ENCODE data around the gene SRRM1.

The SRRM1 gene

DNA sequence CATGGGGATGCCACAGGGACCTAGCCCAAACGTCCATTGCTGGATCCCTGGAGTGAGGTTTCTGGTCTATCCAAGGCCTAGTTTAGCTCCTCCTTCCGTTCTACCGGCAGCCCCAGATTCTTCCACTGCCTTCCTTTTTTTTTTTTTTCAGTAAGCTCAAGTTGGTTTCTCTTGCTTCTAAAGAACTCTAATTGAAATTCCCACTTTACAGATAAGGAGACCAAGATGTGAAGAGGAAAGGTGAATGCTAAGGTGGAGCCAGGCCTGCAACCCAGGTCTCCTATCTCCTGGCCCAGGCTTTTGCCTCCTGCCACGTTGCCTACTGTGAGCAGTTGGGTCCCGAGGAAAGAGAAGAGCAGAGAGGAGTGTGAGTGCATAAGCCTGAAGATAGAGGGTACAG lies 70.6 kb downstream of the SRRM1 start:
- Histone ChIP-seq H3K79me2 (ENCODE audit: insufficient read depth, low read length) (no peaks in the 10 kb centered on the region), H3K4me2 (ENCODE audit: low read length) (no peak overlapping the region), H3K9me2 (ENCODE audit: low read depth, low read length) (no peaks in the 10 kb centered on the region), H3K36me3 (ENCODE audit: insufficient read depth, low read length) (no peaks in the 10 kb centered on the region), H3F3A (ENCODE audit: insufficient read depth, low read length) (no peaks in the 10 kb centered on the region), H3K4me1 (ENCODE audit: insufficient read depth, low read length, severe bottlenecking) (no peaks in the 10 kb centered on the region), H3K9ac (ENCODE audit: low read length) (no peak overlapping the region), H3K9me3 (ENCODE audit: low read length) (no peaks in the 10 kb centered on the region), H3K27ac (ENCODE audit: low read depth, low read length, poor library complexity, severe bottlenecking) (no peak overlapping the region), H3K4me3 (ENCODE audit: low read depth, low read length, poor library complexity, severe bottlenecking) (no peak overlapping the region), H3K27me3 (ENCODE audit: insufficient read depth, low read length) (no peaks in the 10 kb centered on the region), H2AFZ (ENCODE audit: low read length) (no peak overlapping the region), H4K20me1 (ENCODE audit: insufficient read depth, low read length) (no peaks in the 10 kb centered on the region)
- no peak for TF ChIP-seq EZH2 (IDR thresholded peaks at IDR 0.05; ENCODE audit: borderline replicate concordance, low read length)
- TF ChIP-seq, protein P1, sequence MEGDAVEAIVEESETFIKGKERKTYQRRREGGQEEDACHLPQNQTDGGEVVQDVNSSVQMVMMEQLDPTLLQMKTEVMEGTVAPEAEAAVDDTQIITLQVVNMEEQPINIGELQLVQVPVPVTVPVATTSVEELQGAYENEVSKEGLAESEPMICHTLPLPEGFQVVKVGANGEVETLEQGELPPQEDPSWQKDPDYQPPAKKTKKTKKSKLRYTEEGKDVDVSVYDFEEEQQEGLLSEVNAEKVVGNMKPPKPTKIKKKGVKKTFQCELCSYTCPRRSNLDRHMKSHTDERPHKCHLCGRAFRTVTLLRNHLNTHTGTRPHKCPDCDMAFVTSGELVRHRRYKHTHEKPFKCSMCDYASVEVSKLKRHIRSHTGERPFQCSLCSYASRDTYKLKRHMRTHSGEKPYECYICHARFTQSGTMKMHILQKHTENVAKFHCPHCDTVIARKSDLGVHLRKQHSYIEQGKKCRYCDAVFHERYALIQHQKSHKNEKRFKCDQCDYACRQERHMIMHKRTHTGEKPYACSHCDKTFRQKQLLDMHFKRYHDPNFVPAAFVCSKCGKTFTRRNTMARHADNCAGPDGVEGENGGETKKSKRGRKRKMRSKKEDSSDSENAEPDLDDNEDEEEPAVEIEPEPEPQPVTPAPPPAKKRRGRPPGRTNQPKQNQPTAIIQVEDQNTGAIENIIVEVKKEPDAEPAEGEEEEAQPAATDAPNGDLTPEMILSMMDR (IDR thresholded peaks at IDR 0.05; ENCODE audit: low read length): no peak

DNA sequence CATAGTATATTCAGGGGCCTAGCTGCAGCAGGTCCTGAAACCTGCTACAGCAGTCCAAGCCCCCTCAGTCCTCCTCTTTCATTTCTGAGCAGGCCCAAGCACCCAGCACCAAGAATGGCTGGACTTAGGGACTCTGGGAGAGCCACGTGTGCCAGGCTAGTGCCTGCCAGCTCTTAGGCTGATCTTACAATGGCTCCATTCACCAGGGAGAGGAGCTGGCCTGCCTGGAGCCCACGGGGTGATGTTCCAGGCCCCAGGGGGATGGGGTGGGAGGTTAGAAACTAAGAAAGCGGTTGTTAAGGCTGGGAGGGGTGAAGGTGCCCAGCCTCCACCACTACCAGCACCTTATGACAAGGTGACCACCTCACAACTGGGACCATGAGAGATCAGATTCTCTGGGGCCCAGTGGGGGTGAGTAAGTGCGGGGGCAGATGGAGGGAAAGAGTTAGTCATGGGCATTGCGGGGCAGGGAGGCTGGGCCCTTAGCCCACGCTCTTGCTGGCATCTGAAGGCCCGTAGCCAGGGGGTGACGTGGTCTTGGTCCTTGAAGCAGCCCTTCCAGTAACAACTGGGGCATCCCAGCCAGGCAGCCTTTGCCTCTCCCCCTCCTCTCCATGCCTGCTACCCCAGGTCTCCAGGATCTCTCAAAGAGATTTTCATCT lies 71.9 kb downstream of the SRRM1 start:
- H3F3A ChIP-seq (ENCODE audit: insufficient read depth, low read length): no peaks in the 10 kb centered on the region
- no peak overlapping the region for H3K27ac ChIP-seq (ENCODE audit: low read depth, low read length, poor library complexity, severe bottlenecking)

DNA sequence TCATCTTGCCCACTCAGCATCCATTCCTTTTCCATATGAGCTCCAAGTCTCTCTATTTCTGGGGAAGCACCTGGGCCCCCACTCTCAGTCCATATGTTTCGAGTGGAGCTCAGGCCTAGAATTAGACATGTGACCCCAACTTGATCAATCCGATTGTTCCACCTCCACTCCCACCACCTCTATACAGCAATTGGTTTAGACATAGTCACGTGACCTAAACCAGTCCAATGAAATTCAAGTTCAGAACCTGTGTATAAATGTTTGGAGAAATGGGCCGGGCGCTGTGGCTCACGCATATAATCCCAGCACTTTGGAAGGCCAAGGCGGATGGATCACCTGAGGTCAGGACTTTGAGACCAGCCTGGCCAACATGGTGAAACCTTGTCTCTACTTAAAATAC lies 72.6 kb downstream of the SRRM1 start:
- no peaks in the 10 kb centered on the region for H3K4me1 ChIP-seq (ENCODE audit: insufficient read depth, low read length, severe bottlenecking)
- H3K9me3 ChIP-seq (ENCODE audit: low read length): no peaks in the 10 kb centered on the region
- H2AFZ ChIP-seq (ENCODE audit: low read length): no peak overlapping the region
- no peak overlapping the region for H3K4me2 ChIP-seq (ENCODE audit: low read length)
- H4K20me1 ChIP-seq (ENCODE audit: insufficient read depth, low read length): no peaks in the 10 kb centered on the region
- no peaks in the 10 kb centered on the region for H3K79me2 ChIP-seq (ENCODE audit: insufficient read depth, low read length)
- H3K27ac ChIP-seq (ENCODE audit: low read depth, low read length, poor library complexity, severe bottlenecking): no peak overlapping the region
- no peaks in the 10 kb centered on the region for H3K9me2 ChIP-seq (ENCODE audit: low read depth, low read length)
- TF ChIP-seq, protein P1 (IDR thresholded peaks at IDR 0.05; ENCODE audit: low read length): no peak
- TF ChIP-seq EZH2 (IDR thresholded peaks at IDR 0.05; ENCODE audit: borderline replicate concordance, low read length): no peak
- no peaks in the 10 kb centered on the region for H3K36me3 ChIP-seq (ENCODE audit: insufficient read depth, low read length)
- no peaks in the 10 kb centered on the region for H3F3A ChIP-seq (ENCODE audit: insufficient read depth, low read length)
- H3K4me3 ChIP-seq (ENCODE audit: low read depth, low read length, poor library complexity, severe bottlenecking): no peak overlapping the region
- H3K9ac ChIP-seq (ENCODE audit: low read length): no peak overlapping the region
- H3K27me3 ChIP-seq (ENCODE audit: insufficient read depth, low read length): no peaks in the 10 kb centered on the region

More for the DNA sequence above, 71.9 kb downstream of the SRRM1 start:
- no peaks in the 10 kb centered on the region for H3K9me3 ChIP-seq (ENCODE audit: low read length)
- no peaks in the 10 kb centered on the region for H3K4me1 ChIP-seq (ENCODE audit: insufficient read depth, low read length, severe bottlenecking)
- no peak overlapping the region for H3K9ac ChIP-seq (ENCODE audit: low read length)
- H3K27me3 ChIP-seq (ENCODE audit: insufficient read depth, low read length): no peaks in the 10 kb centered on the region
- no peak for TF ChIP-seq EZH2 (IDR thresholded peaks at IDR 0.05; ENCODE audit: borderline replicate concordance, low read length)
- TF ChIP-seq, protein P1 (IDR thresholded peaks at IDR 0.05; ENCODE audit: low read length): no peak
- H3K36me3 ChIP-seq (ENCODE audit: insufficient read depth, low read length): no peaks in the 10 kb centered on the region
- H3K9me2 ChIP-seq (ENCODE audit: low read depth, low read length): no peaks in the 10 kb centered on the region
- H3K4me3 ChIP-seq (ENCODE audit: low read depth, low read length, poor library complexity, severe bottlenecking): no peak overlapping the region
- no peak overlapping the region for H3K4me2 ChIP-seq (ENCODE audit: low read length)
- H3K79me2 ChIP-seq (ENCODE audit: insufficient read depth, low read length): no peaks in the 10 kb centered on the region
- H2AFZ ChIP-seq (ENCODE audit: low read length): no peak overlapping the region
- H4K20me1 ChIP-seq (ENCODE audit: insufficient read depth, low read length): no peaks in the 10 kb centered on the region
